HG03342 (cell line): ENCODE data around the gene NLRP6.
"Not testable (repeated sequence)": the region's sequence is repeated elsewhere in the genome, so short reads cannot be mapped to it uniquely, and the experiment has no call there.

Source experiments
- ATAC-seq: cut with Tn5 transposase; IDR thresholded peaks from one replicate; pipeline ENCODE4 v1.9.1; 2021; ENCODE audit warnings: mild to moderate bottlenecking, moderate library complexity; ENCODE audit not compliant: unreplicated experiment

The NLRP6 gene

GRCh38 chr11:306645-307371 is 28.6 kb downstream of the NLRP6 start:
- no peak for ATAC-seq

GRCh38 chr11:307766-308708 is 29.8 kb downstream of the NLRP6 start, which contains the start of gene IFITM2:
Gene IFITM2 (plus strand): TSS chr11:307816. CDS start chr11:308193, 377 bp downstream.
- not testable (repeated sequence) for ATAC-seq

GRCh38 chr11:308740-309665 is 30.8 kb downstream of the NLRP6 start:
- not testable (repeated sequence) for ATAC-seq

GRCh38 chr11:309979-310572 is 31.9 kb downstream of the NLRP6 start:
- not testable (repeated sequence) for ATAC-seq

GRCh38 chr11:311013-311748 is 33.0 kb downstream of the NLRP6 start:
- ATAC-seq: not testable (repeated sequence)

- no peak for ATAC-seq
Measured at GRCh38 chr11:312092-312816, 34.0 kb downstream of the NLRP6 start.

- no peak for ATAC-seq
Measured at GRCh38 chr11:313304-313786, 35.1 kb downstream of the NLRP6 start.

GRCh38 chr11:313787-314553 is 35.8 kb downstream of the NLRP6 start, which contains the start of gene IFITM1:
Gene IFITM1 (plus strand): TSS chr11:314040. CDS start chr11:314171, 131 bp downstream.
- ATAC-seq: peak; percentile 38

- not testable (repeated sequence) for ATAC-seq
Measured at GRCh38 chr11:314554-314875, 36.3 kb downstream of the NLRP6 start.

GRCh38 chr11:315051-315481 is 36.9 kb downstream of the NLRP6 start:
- ATAC-seq: no peak

GRCh38 chr11:315516-315994 is 37.3 kb downstream of the NLRP6 start:
- ATAC-seq: no peak

- ATAC-seq: no peak
Measured at GRCh38 chr11:316031-316701, 38.0 kb downstream of the NLRP6 start.

- ATAC-seq: no peak
Measured at GRCh38 chr11:316891-317301, 38.7 kb downstream of the NLRP6 start.

GRCh38 chr11:317668-318404 is 39.6 kb downstream of the NLRP6 start:
- not testable (repeated sequence) for ATAC-seq

GRCh38 chr11:318405-319120 is 40.4 kb downstream of the NLRP6 start:
- ATAC-seq: peak; percentile 39
